Activated T-cell treated with anti-CD3 and anti-CD28 coated beads, Interleukin-2, amount 50 U/mL, for 24 hours (primary cell): ENCODE data around the gene REELD1.

ENCODE experiments used
- DNase-seq: peaks from one replicate; pipeline ENCODE4 v3.0.0-alpha.2; 2020
- H3K27ac Mint-ChIP-seq: 2 replicates; pipeline ENCODE4 v1.8.0; 2020; ENCODE audit warnings: mild to moderate bottlenecking, mixed read lengths
- H3K27me3 Mint-ChIP-seq: 2 replicates; pipeline ENCODE4 v1.8.0; 2020; ENCODE audit warnings: mixed read lengths
- H3K36me3 Mint-ChIP-seq: 2 replicates; pipeline ENCODE4 v1.8.0; 2020; ENCODE audit warnings: low read depth, mixed read lengths
- H3K4me1 Mint-ChIP-seq: 2 replicates; pipeline ENCODE4 v1.8.0; 2020; ENCODE audit warnings: low read depth, mixed read lengths
- H3K4me3 Mint-ChIP-seq: 2 replicates; pipeline ENCODE4 v1.8.0; 2020; ENCODE audit warnings: mild to moderate bottlenecking, moderate library complexity, mixed read lengths
- H3K9me3 Mint-ChIP-seq: 2 replicates; pipeline ENCODE4 v1.8.0; 2020; ENCODE audit warnings: mixed read lengths

Gene REELD1

GRCh38 chr4:146214238-146214637 is at the start of gene REELD1:
TSS of gene REELD1 (plus strand) at chr4:146214538. CDS start at chr4:146216953, 2,415 bp downstream.
- Mint-ChIP-seq H3K27me3 (no peaks in the 10 kb centered on the region), H3K9me3 (no peaks in the 10 kb centered on the region), H3K36me3 (no peaks in the 10 kb centered on the region), H3K4me1 (no peaks in the 10 kb centered on the region), H3K27ac (no peak within 1 kb of the TSS), H3K4me3 (no peak within 1 kb of the TSS)
- no peak for DNase-seq

GRCh38 chr4:146165221-146165620 is 49.1 kb upstream of the REELD1 start:
- peaks cover 16% of the 10 kb centered on the region for H3K27me3 Mint-ChIP-seq
- peaks cover 4% of the 10 kb centered on the region for H3K36me3 Mint-ChIP-seq
- no peak overlapping the region for H3K4me3 Mint-ChIP-seq
- H3K4me1 Mint-ChIP-seq = peaks cover 3% of the 10 kb centered on the region
- no peak for DNase-seq
- H3K9me3 Mint-ChIP-seq = peaks cover 15% of the 10 kb centered on the region
- no peak overlapping the region for H3K27ac Mint-ChIP-seq

GRCh38 chr4:146165840-146166239 is 48.5 kb upstream of the REELD1 start:
- no peak for DNase-seq
- Mint-ChIP-seq H3K27me3 (peaks cover 12% of the 10 kb centered on the region), H3K9me3 (peaks cover 11% of the 10 kb centered on the region), H3K27ac (no peak overlapping the region), H3K4me1 (peaks cover 3% of the 10 kb centered on the region), H3K4me3 (no peak overlapping the region), H3K36me3 (peaks cover 4% of the 10 kb centered on the region)

GRCh38 chr4:146170149-146170548 is 44.2 kb upstream of the REELD1 start:
- Mint-ChIP-seq H3K27me3 (no peaks in the 10 kb centered on the region), H3K4me1 (peaks cover 12% of the 10 kb centered on the region), H3K4me3 (no peak overlapping the region), H3K9me3 (no peaks in the 10 kb centered on the region), H3K36me3 (no peaks in the 10 kb centered on the region), H3K27ac (no peak overlapping the region)
- DNase-seq = no peak

GRCh38 chr4:146175541-146176453 is 38.5 kb upstream of the REELD1 start, which contains the start of gene LSM6:
TSS of gene LSM6 (plus strand) at chr4:146175718. CDS start at chr4:146182922, 7,204 bp downstream.
- H3K4me1 Mint-ChIP-seq = peaks cover 54% of the 10 kb centered on the region
- DNase-seq = peak; percentile 88

GRCh38 chr4:146176891-146177290 is 37.4 kb upstream of the REELD1 start:
- H3K36me3 Mint-ChIP-seq = peaks cover 42% of the 10 kb centered on the region
- peaks cover 61% of the 10 kb centered on the region for H3K4me1 Mint-ChIP-seq
- no peaks in the 10 kb centered on the region for H3K27me3 Mint-ChIP-seq
- peak overlapping the region; percentile 85 for H3K27ac Mint-ChIP-seq
- no peak for DNase-seq
- peak overlapping the region; percentile 87 for H3K4me3 Mint-ChIP-seq
- no peaks in the 10 kb centered on the region for H3K9me3 Mint-ChIP-seq

More at GRCh38 chr4:146175541-146176453, 38.5 kb upstream of the REELD1 start, which contains the start of gene LSM6:
- H3K36me3 Mint-ChIP-seq = peaks cover 39% of the 10 kb centered on the region
- peak within 1 kb of the TSS; percentile 97 for H3K27ac Mint-ChIP-seq
- H3K27me3 Mint-ChIP-seq = no peaks in the 10 kb centered on the region
- H3K9me3 Mint-ChIP-seq = no peaks in the 10 kb centered on the region
- H3K4me3 Mint-ChIP-seq = peak within 1 kb of the TSS; percentile 87

GRCh38 chr4:146178126-146178525 is 36.2 kb upstream of the REELD1 start:
- H3K4me1 Mint-ChIP-seq = peaks cover 67% of the 10 kb centered on the region
- H3K36me3 Mint-ChIP-seq = peaks cover 51% of the 10 kb centered on the region
- H3K27ac Mint-ChIP-seq = peak overlapping the region; percentile 66

GRCh38 chr4:146179784-146180370 is 34.5 kb upstream of the REELD1 start:
- DNase-seq = no peak
- H3K9me3 Mint-ChIP-seq = no peaks in the 10 kb centered on the region
- H3K4me3 Mint-ChIP-seq = no peak overlapping the region
- H3K36me3 Mint-ChIP-seq = peaks cover 69% of the 10 kb centered on the region
- H3K27ac Mint-ChIP-seq = peak overlapping the region; percentile 28
- H3K27me3 Mint-ChIP-seq = no peaks in the 10 kb centered on the region
- H3K4me1 Mint-ChIP-seq = peaks cover 61% of the 10 kb centered on the region

More at GRCh38 chr4:146178126-146178525, 36.2 kb upstream of the REELD1 start:
- Mint-ChIP-seq H3K9me3 (no peaks in the 10 kb centered on the region), H3K27me3 (no peaks in the 10 kb centered on the region), H3K4me3 (peak overlapping the region; percentile 21)
- no peak for DNase-seq

- peaks cover 50% of the 10 kb centered on the region for H3K4me1 Mint-ChIP-seq
- H3K9me3 Mint-ChIP-seq = no peaks in the 10 kb centered on the region
- no peak overlapping the region for H3K4me3 Mint-ChIP-seq
- no peak for DNase-seq
- peaks cover 81% of the 10 kb centered on the region for H3K36me3 Mint-ChIP-seq
- H3K27me3 Mint-ChIP-seq = no peaks in the 10 kb centered on the region
- no peak overlapping the region for H3K27ac Mint-ChIP-seq
Observed at GRCh38 chr4:146182443-146182842, 31.9 kb upstream of the REELD1 start.

- DNase-seq = no peak
- H3K4me1 Mint-ChIP-seq = peaks cover 43% of the 10 kb centered on the region
- peaks cover 82% of the 10 kb centered on the region for H3K36me3 Mint-ChIP-seq
- no peak overlapping the region for H3K4me3 Mint-ChIP-seq
- H3K9me3 Mint-ChIP-seq = no peaks in the 10 kb centered on the region
- no peak overlapping the region for H3K27ac Mint-ChIP-seq
- no peaks in the 10 kb centered on the region for H3K27me3 Mint-ChIP-seq
Observed at GRCh38 chr4:146183209-146183608, 31.1 kb upstream of the REELD1 start.

- H3K27ac Mint-ChIP-seq = no peak overlapping the region
- H3K27me3 Mint-ChIP-seq = no peaks in the 10 kb centered on the region
- H3K36me3 Mint-ChIP-seq = peaks cover 89% of the 10 kb centered on the region
- peaks cover 15% of the 10 kb centered on the region for H3K4me1 Mint-ChIP-seq
- H3K4me3 Mint-ChIP-seq = no peak overlapping the region
- no peaks in the 10 kb centered on the region for H3K9me3 Mint-ChIP-seq
- DNase-seq = no peak
Observed at GRCh38 chr4:146186041-146186440, 28.3 kb upstream of the REELD1 start.

GRCh38 chr4:146186596-146186995 is 27.7 kb upstream of the REELD1 start:
- Mint-ChIP-seq H3K4me3 (no peak overlapping the region), H3K27me3 (no peaks in the 10 kb centered on the region), H3K9me3 (no peaks in the 10 kb centered on the region), H3K4me1 (peaks cover 13% of the 10 kb centered on the region), H3K27ac (peak overlapping the region; percentile 53), H3K36me3 (peaks cover 92% of the 10 kb centered on the region)
- no peak for DNase-seq

- H3K4me1 Mint-ChIP-seq = peaks cover 10% of the 10 kb centered on the region
- H3K27ac Mint-ChIP-seq = no peak overlapping the region
- no peaks in the 10 kb centered on the region for H3K27me3 Mint-ChIP-seq
- H3K9me3 Mint-ChIP-seq = no peaks in the 10 kb centered on the region
- peaks cover 89% of the 10 kb centered on the region for H3K36me3 Mint-ChIP-seq
- no peak overlapping the region for H3K4me3 Mint-ChIP-seq
- no peak for DNase-seq
Observed at GRCh38 chr4:146190456-146190855, 23.9 kb upstream of the REELD1 start.

- Mint-ChIP-seq H3K4me1 (peaks cover 17% of the 10 kb centered on the region), H3K4me3 (no peak overlapping the region)
- no peak for DNase-seq
Observed at GRCh38 chr4:146191766-146192458, 22.4 kb upstream of the REELD1 start.

More at GRCh38 chr4:146191766-146192458, 22.4 kb upstream of the REELD1 start:
- H3K27me3 Mint-ChIP-seq = no peaks in the 10 kb centered on the region
- no peaks in the 10 kb centered on the region for H3K9me3 Mint-ChIP-seq
- H3K36me3 Mint-ChIP-seq = peaks cover 83% of the 10 kb centered on the region
- H3K27ac Mint-ChIP-seq = no peak overlapping the region
